ENCODE results near the gene SENP3. TPM values are rescaled to one million over a fixed set of nuclear protein-coding genes. Genes with fewer than 3 reads are reported as not detected.

The SENP3 gene
- total RNA-seq, 4 donors from 2014 or later = 48.9 to 66.7 (median 59.0) TPM

DNA sequence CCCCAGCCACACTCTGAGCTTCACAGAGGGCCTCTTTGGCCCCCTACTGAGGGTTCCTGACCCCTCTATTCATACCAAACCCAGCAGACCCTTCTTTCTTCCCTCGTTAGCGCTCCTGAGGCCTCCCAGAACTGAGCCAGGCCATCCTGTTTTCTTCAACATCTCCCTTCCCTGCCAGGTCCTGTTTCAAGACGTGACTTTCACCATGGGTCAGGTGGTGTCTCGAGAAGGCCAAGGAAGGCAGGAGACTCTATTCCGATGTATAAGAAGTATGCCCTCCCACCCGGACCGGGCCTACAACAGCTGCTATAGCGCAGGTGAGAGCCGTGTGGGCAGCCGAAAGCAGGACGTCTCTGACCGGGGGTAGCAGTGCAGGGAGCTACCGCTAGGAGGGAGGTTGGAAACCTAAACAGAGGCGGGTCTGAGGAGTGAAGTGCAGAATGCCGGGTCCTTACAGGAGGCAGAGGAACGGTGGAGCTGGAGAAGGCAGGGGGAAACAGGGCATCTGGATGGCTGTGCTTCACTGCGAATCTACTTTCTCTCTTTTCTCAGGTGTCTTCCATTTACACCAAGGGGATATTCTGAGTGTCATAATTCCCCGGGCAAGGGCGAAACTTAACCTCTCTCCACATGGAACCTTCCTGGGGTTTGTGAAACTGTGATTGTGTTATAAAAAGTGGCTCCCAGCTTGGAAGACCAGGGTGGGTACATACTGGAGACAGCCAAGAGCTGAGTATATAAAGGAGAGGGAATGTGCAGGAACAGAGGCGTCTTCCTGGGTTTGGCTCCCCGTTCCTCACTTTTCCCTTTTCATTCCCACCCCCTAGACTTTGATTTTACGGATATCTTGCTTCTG, 1.3 kb upstream of the SENP3 start:
- TF ChIP-seq, protein P1, sequence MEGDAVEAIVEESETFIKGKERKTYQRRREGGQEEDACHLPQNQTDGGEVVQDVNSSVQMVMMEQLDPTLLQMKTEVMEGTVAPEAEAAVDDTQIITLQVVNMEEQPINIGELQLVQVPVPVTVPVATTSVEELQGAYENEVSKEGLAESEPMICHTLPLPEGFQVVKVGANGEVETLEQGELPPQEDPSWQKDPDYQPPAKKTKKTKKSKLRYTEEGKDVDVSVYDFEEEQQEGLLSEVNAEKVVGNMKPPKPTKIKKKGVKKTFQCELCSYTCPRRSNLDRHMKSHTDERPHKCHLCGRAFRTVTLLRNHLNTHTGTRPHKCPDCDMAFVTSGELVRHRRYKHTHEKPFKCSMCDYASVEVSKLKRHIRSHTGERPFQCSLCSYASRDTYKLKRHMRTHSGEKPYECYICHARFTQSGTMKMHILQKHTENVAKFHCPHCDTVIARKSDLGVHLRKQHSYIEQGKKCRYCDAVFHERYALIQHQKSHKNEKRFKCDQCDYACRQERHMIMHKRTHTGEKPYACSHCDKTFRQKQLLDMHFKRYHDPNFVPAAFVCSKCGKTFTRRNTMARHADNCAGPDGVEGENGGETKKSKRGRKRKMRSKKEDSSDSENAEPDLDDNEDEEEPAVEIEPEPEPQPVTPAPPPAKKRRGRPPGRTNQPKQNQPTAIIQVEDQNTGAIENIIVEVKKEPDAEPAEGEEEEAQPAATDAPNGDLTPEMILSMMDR (IDR thresholded peaks at IDR 0.05) = peak in 1 of 3 donors; percentile 47
- peak; percentile 22 for ATAC-seq (ENCODE audit: low FRiP score)
- no peak for DNase-seq (ENCODE audit: low spot score)

DNA sequence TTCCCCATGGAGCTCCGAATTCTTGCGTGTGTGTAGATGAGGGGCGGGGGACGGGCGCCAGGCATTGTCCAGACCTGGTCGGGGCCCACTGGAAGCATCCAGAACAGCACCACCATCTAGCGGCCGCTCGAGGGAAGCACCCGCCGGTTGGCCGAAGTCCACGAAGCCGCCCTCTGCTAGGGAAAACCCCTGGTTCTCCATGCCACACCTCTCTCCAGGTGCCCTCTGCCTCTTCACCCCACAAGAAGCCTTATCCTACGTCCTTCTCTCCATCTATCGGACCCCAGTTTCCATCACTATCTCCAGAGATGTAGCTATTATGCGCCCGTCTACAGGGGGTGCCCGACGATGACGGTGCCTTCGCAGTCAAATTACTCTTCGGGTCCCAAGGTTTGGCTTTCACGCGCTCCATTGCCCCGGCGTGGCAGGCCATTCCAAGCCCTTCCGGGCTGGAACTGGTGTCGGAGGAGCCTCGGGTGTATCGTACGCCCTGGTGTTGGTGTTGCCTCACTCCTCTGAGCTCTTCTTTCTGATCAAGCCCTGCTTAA, 617 bp upstream of the SENP3 start:
- DNase-seq (ENCODE audit: low spot score) = peak; percentile 80
- ATAC-seq (ENCODE audit: low FRiP score) = peak; percentile 69
- TF ChIP-seq, protein P1 (IDR thresholded peaks at IDR 0.05) = peak in 1 of 3 donors; percentile 91

DNA sequence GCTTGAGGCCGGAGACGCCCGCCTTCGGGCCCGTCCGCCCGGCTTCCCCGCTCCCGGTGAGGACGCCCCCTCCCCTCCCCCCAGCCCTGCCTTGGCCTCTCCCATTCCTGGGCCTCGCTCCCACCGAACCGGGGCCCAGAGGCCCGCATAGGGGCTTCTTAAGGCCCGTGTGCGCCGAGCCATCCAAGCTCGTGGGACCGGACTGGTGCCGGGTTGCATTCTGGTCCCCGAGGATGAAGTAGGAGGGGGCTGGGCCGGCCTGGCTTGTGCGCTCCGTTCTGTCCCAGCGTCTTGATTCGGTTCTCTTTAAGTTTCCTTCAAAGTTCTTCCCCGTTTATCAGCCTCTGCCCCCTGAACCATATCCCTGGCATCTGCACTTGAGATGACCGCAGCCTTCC, 488 bp downstream of the SENP3 start:
- TF ChIP-seq, protein P1 (IDR thresholded peaks at IDR 0.05) = no peak
- DNase-seq (ENCODE audit: low spot score) (no peak), ATAC-seq (ENCODE audit: low FRiP score) (no peak)

DNA sequence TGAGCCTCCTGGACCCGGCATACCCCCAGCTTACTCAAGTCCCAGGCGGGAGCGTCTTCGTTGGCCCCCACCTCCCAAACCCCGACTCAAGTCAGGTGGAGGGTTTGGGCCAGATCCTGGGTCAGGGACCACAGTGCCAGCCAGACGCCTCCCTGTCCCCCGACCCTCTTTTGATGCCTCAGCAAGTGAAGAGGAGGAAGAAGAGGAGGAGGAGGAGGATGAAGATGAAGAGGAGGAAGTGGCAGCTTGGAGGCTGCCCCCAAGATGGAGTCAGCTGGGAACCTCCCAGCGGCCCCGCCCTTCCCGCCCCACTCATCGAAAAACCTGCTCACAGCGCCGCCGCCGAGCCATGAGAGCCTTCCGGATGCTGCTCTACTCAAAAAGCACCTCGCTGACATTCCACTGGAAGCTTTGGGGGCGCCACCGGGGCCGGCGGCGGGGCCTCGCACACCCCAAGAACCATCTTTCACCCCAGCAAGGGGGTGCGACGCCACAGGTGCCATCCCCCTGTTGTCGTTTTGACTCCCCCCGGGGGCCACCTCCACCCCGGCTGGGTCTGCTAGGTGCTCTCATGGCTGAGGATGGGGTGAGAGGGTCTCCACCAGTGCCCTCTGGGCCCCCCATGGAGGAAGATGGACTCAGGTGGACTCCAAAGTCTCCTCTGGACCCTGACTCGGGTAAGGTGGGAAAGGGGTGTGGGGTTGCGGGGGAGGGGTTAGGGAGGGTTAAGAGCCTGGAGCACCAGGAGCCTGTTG, 1.6 kb downstream of the SENP3 start:
- no peak for ATAC-seq (ENCODE audit: low FRiP score)
- DNase-seq (ENCODE audit: low spot score) = no peak
- TF ChIP-seq, protein P1 (IDR thresholded peaks at IDR 0.05) = no peak

DNA sequence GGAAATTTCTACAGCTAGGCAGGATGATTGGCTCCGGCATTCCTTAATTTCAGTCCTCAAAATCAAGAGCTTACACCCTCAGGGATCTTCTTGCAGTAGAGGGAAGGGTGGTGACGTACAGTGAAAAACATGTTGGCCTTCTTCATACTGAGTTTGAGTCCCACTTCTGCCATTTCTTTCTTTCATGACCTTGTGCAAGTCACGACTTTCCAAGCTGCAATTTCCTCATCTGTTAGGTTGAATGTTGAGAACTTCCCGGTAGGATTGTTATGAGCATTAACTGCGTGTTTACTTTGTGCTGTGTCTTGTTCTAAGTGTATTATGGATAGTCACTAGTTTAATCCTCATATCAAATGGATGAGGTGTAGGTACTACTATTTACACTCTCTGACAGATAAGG, 7.9 kb downstream of the SENP3 start:
- TF ChIP-seq, protein P1 (IDR thresholded peaks at IDR 0.05) = no peak
- no peak for ATAC-seq (ENCODE audit: low FRiP score)
- no peak for DNase-seq (ENCODE audit: low spot score)

DNA sequence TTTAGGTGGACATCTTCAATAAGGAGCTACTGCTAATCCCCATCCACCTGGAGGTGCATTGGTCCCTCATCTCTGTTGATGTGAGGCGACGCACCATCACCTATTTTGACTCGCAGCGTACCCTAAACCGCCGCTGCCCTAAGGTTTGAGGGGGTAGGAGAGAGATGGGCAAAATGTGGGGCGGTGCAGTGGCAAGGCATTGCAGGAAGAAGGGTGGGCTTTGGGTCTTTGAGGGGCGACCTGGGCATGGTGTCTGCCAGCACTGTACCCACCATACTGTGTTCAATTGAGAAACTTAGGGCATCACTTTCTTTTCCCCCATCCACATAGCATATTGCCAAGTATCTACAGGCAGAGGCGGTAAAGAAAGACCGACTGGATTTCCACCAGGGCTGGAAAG, 8.6 kb downstream of the SENP3 start:
- TF ChIP-seq, protein P1 (IDR thresholded peaks at IDR 0.05) = no peak
- DNase-seq (ENCODE audit: low spot score) = no peak
- no peak for ATAC-seq (ENCODE audit: low FRiP score)
